HT-29 (cell line): Measurements from ENCODE around the gene JDP2. TPM values are rescaled to one million over a fixed set of nuclear protein-coding genes. Genes with fewer than 3 reads are reported as not detected.
"Not testable (repeated sequence)": the region's sequence is repeated elsewhere in the genome, so short reads cannot be mapped to it uniquely, and the experiment has no call there.

ENCODE experiments used
- DNase-seq: peaks from one replicate; pipeline ENCODE4 v3.0.0-alpha.2; 2015; ENCODE audit warnings: low spot score
- total RNA-seq: library from RNA; depleted of rRNA; stranded (reverse); fragments of >200 nt; shearing (Covaris generic); gene quantifications from 2 replicates; pipeline ENCODE4 v1.2.3, GENCODE V29; 2014; rRNA removed

The JDP2 gene, protein sequence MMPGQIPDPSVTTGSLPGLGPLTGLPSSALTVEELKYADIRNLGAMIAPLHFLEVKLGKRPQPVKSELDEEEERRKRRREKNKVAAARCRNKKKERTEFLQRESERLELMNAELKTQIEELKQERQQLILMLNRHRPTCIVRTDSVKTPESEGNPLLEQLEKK
- total RNA-seq = 15.5 and 16.0 TPM in 2 replicates

DNA sequence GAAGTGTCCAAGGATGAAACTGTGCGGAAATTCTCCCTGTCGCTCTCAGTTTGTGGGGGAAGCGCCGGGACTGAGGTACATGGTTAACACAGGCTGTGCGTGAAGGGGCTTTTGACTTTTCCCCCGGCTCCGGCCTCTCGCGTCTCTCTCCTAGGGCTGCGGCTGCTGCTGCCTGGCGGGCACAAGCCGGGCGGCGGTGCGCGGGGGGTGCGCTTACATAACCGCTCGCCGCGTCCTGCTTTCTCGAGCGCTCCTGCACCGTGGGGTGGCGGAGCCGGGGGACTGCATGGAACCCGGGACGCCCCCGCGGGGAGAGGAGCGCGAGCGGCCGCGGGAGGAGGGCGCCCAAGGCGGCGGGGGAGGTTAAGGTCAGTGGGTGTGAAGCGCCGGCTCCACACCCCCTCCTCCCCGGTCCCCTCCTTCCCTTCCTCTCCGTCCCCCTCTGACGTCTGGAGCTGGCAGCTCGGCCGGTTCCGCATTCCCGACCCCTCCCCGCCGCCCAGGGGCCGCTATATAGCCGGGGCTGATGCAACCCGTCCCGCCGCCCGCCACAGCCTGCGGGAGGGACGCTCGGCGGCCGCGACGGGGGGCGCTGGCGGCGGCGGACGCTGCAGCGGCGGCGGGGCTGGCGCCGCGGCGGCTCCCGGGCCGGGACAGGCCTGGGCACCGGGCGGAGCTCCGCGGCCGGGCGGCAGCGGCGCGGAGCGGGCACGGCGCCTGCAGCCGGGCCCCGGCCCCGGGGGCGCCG is at the start of gene JDP2:
TSS of gene JDP2 (plus strand) at position 541 of the 748 bp plus-strand sequence. CDS start 9,899 bp downstream, outside the sequence.
- peak; percentile 21 for DNase-seq

DNA sequence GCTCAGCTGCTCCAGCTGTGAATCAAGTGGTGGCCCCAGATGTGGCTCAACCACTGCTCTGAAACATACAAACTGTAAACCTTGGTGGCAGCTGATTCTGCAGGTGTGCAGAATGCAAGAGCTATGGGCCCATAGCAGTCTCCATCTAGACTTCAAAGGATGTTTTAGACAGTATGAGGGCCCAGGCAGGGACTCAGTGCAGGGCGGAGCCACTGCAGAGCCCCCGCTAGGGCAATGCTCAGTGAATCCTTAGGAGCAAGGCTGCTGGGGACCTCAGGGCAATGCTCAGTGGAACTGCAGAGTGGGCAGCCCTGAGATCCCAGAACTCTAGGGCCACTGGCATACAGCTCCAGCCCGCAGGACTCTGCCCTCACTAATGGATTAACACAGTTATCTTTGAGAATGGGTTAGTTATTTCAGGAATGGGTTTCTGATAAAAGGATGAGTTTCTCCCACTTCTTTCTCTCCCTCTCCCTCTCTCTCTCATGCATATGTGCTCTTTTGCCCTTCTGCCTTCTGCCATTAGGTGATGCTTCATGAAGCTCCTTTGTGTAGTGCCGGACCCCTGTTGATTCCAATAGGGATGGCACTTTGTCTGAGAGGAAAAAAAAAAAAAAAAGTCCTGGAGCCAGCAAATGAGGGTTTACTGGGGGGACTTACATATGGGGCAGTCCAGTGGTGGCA is 48.4 kb upstream of the JDP2 start:
- DNase-seq = no peak

DNA sequence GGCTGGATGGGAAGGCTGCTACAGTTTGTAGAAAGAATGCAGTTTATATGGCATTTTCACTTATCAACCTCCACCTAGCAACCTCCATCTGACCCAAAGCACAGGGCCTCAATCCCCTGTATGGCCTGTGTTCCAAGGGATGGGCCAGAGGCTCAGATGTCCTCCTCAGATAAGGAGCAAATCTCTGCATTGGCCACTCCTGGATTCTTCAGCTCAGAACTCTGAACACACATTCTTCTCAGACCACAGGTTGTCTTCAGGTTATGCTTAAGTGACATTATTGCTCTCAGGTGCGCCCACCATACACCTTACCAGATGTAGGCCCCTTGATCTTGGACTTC is 47.9 kb upstream of the JDP2 start:
- no peak for DNase-seq

DNA sequence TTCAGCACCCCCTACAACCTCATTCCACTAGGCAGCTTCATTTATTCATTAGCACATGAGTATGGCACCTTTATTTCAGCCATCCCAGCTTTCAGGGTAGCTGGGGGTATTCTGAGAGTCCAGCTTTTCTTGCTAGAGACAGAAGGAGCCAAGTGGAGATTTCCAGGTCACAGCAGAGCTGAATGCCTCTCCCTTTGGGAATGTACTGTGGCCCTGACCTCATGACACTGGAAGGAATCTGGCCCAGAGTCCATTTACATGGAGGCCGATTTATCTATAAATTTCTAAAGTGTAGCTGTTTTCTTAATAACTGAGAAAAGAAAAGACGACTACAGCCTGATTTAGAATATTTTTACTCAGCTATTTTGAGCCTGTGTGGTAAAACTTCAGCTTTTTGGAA is 47.2 kb upstream of the JDP2 start:
- no peak for DNase-seq

DNA sequence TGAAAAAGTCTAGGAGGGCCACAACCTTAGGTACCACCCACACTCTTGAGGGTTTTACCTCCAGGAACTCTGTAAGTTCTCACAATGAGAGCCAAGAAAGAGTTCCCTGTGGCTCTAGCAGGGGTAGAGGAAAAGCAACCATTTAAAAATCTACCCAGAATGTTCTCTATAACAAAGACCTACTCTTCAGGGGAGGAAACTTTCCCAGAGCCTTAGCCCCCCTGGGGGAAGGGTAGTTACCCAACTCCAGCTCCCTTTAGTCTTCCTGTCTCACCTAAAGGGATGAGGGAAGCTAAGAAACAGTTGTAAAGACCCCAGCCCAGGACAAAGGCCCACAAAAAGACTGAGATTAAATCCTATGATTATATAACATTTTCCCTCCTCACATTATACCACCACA is 46.2 kb upstream of the JDP2 start:
- no peak for DNase-seq

DNA sequence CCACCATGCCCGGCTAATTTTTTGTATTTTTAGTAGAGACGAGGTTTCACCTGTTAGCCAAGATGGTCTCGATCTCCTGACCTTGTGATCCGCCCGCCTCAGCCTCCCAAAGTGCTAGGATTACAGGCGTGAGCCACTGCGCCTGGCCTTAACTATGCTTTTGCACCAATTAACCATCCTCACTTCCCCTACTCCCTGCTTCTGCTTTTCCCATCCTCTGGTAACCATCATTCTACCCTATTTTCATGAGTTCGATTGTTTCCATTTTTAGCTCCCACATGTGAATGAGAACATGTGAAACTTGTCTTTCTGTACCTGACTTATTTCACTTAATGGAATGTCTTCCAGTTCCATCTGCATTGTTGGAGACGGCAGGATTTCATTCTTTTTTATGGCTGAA is 44.6 kb upstream of the JDP2 start:
- DNase-seq = not testable (repeated sequence)

DNA sequence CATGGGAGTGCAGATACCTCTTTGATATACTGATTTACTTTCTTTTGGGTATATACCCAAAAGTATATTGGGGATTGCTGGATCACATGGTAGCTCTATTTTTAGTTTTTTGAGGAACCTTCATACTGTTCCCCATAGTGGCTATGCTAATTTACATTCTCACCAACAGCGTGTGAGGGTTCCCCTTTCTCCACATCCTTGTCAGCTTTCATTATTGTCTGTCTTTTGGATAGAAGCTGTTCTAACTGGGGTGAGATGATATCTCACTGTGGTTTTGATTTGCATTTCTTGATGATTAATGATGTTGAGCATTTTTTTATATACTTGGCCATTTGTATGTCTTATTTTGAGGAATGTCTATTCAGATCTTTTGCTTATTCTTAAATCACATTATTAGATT is 44.1 kb upstream of the JDP2 start:
- DNase-seq = no peak

DNA sequence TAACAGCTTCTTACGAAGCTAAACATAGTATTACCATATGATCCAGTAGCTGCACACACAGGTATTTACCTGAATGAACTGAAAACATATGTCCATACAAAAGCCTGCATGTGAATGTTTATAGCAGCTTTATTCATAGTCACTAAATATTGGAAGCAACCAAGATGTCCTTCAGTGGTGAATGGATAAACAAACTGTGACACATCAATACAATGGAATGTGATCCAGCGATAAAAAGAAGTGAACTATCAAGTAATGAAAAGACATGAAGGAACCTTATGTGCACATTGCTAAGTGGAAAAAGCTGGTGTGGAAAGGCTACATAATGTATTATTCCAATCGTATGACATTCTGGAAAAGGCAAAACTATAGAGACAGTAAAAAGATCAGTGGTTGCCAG is 38.1 kb upstream of the JDP2 start:
- DNase-seq = no peak

DNA sequence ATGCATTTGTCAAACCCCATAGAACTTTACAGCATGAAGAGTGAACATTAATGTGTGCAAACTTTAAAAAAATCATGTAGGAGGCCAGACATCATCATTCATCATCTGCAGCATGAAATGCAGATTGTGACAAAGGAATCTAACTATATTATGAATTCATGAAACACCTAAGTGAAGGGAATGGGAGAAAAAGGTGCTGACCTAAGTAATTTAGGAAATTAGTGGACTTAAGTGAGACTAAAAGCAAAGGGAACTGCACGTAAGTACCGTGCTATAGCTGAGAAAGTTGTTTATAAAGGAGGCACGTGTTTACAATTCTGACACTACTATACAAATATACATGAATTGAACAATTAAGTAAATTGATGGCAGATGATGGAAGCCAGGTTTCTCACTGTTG is 37.6 kb upstream of the JDP2 start:
- DNase-seq = no peak

DNA sequence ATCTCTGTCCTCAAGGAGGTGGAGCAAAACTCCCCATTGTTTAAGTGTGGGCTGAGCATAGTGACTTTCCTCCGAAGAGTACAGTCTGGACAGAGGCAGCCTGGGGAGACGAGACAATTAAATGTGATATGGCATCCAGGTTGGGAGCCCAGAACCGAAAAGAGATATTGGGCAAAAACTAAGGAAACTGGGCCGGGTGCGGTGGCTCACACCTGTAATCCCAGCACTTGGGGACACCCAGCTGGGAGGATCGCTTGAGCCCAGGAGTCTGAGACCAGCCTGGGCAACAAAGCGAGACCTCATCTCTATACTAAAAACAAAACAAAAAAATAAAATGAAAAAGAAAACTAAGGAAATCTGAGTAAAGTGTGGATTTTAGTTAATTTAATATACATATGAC is 35.9 kb upstream of the JDP2 start:
- no peak for DNase-seq

DNA sequence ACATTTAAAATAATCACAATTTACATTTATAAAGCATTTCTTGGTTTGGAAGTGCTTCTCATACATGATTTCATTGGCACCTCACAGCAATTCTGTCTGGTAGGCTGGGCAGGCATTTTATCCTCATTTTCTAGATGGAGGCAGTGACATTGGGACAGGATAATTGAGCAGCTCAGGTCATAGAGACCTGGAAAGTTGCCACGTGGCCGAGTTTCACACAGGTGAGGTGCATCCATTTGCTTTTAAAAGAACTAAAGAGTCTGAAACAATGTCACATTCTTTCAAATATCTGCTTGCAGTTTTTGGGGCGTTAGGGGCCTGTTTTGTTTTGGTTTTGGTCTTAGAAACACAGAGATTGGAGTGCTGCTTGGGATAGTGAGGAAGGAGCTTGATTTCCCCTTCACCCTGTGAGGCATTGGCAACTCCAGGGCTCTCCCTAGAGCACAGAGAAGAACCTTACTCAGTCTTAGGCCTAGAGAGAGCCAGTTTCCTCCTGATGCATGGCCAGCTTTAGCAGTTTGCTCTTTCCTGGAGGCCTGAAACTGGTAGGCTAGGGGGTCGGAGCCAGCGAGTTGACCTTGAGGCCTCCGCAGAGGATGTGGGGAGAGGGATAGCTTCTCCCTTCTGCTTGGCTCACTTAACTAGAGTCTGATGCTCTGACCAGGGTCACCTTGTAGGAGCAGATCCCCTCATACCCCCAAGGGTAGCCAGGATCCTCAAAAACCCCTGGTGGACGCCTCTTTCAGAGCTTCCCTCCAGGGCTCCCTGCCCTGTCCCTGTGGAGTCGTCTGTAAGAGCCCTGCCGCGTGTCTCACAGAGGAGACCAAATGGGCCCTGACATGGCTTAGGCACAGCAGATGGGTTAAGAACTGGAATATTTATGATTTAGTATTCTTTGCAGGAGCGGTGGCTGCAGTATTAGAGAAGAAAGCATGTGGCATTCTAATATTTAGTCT is 34.9 kb upstream of the JDP2 start:
- DNase-seq = no peak

DNA sequence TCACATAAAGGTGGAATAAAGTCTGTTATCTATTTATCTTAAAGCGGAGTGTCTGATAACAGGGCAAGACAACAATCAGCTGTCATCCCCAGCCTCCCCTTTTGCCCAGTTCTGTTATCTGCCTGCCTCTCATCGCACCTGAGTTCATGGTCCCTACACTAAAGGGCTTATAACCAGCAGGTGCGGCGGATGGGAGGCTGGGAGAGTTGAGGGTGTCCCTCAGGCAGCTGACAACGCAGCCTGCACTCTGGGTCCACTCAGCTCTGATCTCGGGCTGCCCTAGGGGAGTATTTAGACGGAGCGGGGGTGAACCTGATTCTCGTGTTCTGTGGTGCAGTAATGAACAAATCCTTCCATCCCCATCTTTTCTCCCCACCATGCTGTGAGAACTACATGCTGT is 34.0 kb upstream of the JDP2 start:
- DNase-seq = no peak

DNA sequence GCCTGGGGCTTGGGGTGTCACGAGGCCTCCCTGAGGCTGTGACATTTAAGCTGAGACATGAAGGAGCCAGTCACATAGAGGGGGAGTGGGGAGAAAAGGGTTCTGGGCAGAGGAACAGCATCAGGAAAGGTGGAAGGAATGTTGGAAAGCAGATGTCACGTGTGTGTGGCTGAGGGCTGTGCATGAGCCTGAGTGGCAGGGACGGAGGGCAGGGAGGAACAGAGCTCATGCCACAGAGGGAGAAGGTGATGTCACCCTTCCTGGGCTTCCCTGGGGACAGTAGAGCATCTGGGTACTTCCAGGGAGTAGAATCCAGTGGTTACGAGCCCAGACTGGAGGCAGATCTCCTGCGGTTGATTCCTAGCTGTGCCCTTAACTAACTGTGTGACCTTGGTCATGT is 32.0 kb upstream of the JDP2 start:
- DNase-seq = no peak

DNA sequence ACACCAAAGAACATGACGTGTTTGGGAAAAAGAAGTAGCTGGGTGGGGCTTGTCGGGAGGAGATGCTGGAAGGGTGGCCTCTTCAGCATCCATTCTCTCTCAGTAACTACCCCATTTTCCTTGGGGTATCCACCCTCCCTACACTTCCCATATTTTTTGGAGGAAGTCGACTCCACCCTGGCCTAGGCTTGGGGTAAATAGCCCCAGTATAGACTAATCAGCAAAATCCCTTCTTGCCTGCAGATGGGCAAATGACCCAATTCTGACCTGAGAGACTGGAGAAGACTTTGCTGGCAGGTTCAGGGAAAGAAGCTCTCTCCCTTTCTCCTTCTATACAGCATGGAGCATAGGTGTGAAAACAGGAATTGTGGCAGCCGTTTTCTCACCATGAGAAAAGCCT is 28.5 kb upstream of the JDP2 start:
- no peak for DNase-seq

DNA sequence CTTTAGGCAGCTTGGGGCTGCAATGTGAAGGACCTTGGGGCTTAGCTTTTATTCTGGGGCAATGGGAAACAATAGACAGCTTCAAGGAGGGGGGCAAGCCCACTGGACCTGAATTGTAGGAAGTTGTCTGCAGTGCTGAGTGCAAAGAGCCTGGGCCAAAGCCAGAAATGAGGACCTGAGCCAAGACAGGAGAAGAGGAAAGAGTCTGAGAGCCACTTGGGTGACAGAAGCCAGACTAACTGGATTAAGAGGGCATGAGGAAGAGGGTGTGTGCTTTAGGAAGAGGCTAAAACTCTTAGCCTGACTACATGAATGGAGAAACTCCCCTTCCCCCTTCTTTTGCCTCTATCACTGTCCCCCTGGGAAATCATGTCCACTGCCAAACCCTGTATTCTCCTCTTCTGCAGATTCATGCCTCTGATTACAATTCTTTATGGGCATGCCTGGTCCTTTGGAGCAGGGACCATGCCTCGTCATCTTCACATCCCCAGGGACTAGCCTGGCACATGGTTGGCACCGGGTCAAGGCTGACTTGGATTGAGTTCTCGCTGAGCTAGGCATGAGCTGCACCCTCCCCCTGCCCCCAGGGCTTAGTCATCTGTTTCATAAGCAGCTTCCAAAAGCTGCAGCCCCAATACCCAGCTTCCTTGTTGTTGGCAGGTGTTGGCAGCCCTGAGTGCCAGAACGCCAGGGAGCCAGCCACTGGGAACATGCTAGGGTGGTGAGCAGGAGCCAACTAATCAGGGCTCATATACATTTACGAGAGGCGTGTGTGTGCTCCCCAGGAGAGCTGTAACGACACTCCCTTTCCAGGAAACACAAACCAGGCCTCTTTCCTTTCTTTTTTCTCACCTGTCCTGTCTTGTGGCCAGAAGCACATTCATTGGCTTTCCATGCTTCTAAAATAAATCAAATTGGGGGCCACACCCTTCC is 27.7 kb upstream of the JDP2 start:
- DNase-seq = peak; percentile 29

DNA sequence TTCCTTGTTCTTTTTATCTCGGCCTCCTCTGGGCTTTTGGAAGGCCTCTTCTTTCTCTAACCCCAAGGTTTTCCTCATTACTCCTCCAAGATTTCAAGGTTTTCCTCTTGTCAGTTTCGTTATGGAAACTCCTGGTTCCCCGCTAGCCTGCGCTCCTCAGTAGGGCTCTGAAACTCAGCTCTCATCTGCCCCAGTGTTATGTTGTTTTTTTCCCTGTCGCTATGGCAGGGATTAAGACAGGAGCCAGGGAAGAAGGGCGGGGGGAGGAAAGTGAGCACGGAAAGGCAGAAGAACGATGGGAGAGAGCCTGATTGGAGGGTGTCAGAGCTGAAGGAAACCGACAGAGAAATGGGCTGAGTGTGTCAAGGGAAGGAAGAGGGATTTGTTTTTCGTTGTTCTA is 26.5 kb upstream of the JDP2 start:
- DNase-seq = no peak

DNA sequence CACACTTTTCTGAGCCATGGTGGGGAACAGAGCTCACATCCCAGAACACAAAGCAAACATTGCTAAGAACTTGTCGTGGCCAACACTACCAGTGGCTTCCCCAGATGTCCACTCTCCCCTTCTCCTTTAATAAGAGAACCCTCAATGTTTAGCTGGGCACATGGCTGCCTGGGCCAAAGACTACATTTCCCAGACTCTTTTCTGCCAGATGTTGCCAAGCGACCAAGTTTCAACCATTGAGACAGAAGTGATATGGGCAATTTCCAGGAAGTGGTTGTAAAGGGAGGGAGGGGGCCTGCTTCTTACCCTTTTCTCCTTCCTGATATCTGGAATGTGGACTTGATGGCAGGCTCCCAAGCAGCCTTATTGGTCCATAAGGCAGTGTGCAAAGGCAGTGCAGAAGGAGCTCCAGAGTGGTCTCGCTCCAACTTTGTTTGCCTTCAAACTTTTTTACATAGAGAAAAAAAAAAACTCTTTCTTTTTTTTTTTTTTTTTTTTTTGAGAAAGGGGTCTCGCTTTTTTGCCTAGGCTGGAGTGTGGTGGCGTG is 24.9 kb upstream of the JDP2 start:
- DNase-seq = no peak

DNA sequence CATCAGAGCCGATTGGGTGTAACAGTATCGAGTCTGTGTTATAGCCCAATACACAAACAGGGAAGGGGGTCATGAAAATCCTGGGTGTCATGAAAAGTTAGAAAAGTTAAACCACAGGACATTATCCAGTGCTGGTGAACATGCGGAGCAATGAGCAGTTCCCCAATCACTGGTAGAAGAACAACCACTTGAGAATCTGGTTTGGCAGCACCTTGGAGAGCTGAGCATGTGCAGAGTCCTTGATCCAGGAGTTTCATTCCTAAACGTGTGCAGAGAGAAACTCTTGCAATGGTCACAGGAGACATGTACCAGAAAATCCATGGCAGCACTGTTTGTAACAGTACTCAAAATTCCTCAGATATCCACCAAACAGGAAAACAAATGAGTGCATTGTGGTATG is 23.0 kb upstream of the JDP2 start:
- DNase-seq = no peak

DNA sequence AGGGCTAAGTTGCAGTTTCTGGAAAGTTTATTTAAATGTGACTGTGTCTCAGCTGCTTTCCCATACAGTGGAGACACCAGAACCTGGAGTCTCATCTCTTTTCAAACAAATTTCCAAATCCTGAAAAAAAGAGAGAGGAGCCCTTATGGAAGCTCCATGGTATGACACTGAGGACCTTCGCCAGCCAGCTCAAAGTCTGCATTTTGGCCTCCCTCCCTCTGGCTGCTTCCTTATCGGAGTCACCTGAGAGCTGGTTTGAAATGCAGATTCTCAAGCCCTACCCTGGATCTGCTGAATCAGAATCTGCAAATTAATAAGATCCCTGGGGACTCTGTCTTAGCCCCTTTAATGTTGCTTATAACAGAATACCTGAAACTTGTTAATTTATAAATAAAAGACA is 21.7 kb upstream of the JDP2 start:
- DNase-seq = no peak

DNA sequence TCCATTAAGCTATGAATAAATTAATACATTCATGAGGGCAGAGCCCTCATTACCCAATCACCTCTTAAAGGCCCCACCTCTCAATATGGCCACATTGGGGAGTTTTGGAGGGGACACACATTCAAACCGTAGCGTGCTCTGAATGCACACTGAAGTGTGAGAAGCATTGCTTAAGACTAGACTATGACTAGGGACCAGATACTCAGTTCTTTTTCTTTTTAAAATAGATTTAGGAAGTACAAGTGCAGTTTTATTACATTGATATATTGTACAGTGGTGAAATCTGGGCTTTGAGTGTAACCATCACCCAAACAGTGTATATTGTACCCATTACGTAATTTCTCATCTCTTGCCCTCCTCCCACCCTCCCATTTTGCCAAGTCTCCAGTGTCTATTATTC is 21.0 kb upstream of the JDP2 start:
- no peak for DNase-seq
